HG03342 (cell line): Measurements from ENCODE around the gene FAM83G.
"Not testable (repeated sequence)": the region's sequence is repeated elsewhere in the genome, so short reads cannot be mapped to it uniquely, and the experiment has no call there.

Experiments
- ATAC-seq: cut with Tn5 transposase; IDR thresholded peaks from one replicate; pipeline ENCODE4 v1.9.1; 2021; ENCODE audit warnings: mild to moderate bottlenecking, moderate library complexity; ENCODE audit not compliant: unreplicated experiment

Gene FAM83G

GRCh38 chr17:18958611-18959010, 46.0 kb downstream of the FAM83G start:
- ATAC-seq, result no peak

- no peak for ATAC-seq
These were observed 46.7 kb downstream of the FAM83G start for GRCh38 chr17:18957831-18958230.

- no peak for ATAC-seq
These were observed 48.0 kb downstream of the FAM83G start for GRCh38 chr17:18956581-18956980.

- ATAC-seq, result not testable (repeated sequence)
These were observed 48.5 kb downstream of the FAM83G start for GRCh38 chr17:18956021-18956420.

GRCh38 chr17:18955009-18955408, 49.6 kb downstream of the FAM83G start:
- no peak for ATAC-seq

- no peak for ATAC-seq
These were observed 50.2 kb downstream of the FAM83G start for GRCh38 chr17:18954321-18954720.

GRCh38 chr17:18953231-18953728, 51.3 kb downstream of the FAM83G start:
- ATAC-seq, result no peak

- ATAC-seq, result no peak
These were observed 52.4 kb downstream of the FAM83G start, which contains the start of gene SLC5A10 for GRCh38 chr17:18951941-18952842. Gene SLC5A10 (plus strand): TSS chr17:18952165. CDS start chr17:18952206, 41 bp downstream.

- no peak for ATAC-seq
These were observed 53.3 kb downstream of the FAM83G start for GRCh38 chr17:18950944-18951905.

GRCh38 chr17:18950346-18950745, 54.2 kb downstream of the FAM83G start:
- ATAC-seq, result no peak

- no peak for ATAC-seq
These were observed 55.0 kb downstream of the FAM83G start for GRCh38 chr17:18949566-18949965.

- ATAC-seq, result no peak
These were observed 56.0 kb downstream of the FAM83G start for GRCh38 chr17:18948476-18949006.

- ATAC-seq, result no peak
These were observed 56.7 kb downstream of the FAM83G start for GRCh38 chr17:18947866-18948265.

GRCh38 chr17:18946536-18946935, 58.0 kb downstream of the FAM83G start:
- no peak for ATAC-seq

- ATAC-seq, result no peak
These were observed 59.9 kb downstream of the FAM83G start for GRCh38 chr17:18944646-18945045.

- ATAC-seq, result no peak
These were observed 65.9 kb downstream of the FAM83G start for GRCh38 chr17:18938692-18939023.

GRCh38 chr17:18937981-18938691, 66.4 kb downstream of the FAM83G start:
- no peak for ATAC-seq

- ATAC-seq, result no peak
These were observed 71.2 kb downstream of the FAM83G start for GRCh38 chr17:18933102-18934058.

GRCh38 chr17:18932360-18933055, 72.1 kb downstream of the FAM83G start:
- no peak for ATAC-seq
